Measurements from ENCODE around the gene ZC3H15.
"Not testable (repeated sequence)": the region's sequence is repeated elsewhere in the genome, so short reads cannot be mapped to it uniquely, and the experiment has no call there.

The ZC3H15 gene

GRCh38 chr2:186485871-186486650 is at the start of gene ZC3H15:
Gene ZC3H15 (plus strand): TSS chr2:186486260. CDS start chr2:186486383, 123 bp downstream.
- peak; percentile 96 for DNase-seq

GRCh38 chr2:186437719-186438118 is 48.3 kb upstream of the ZC3H15 start:
- no peak for DNase-seq

- not testable (repeated sequence) for DNase-seq
Observed at GRCh38 chr2:186439673-186440095, 46.4 kb upstream of the ZC3H15 start.

GRCh38 chr2:186440506-186440905 is 45.6 kb upstream of the ZC3H15 start:
- no peak for DNase-seq

- DNase-seq: no peak
Observed at GRCh38 chr2:186442885-186443284, 43.2 kb upstream of the ZC3H15 start.

GRCh38 chr2:186443851-186444250 is 42.2 kb upstream of the ZC3H15 start:
- no peak for DNase-seq

GRCh38 chr2:186445506-186445905 is 40.6 kb upstream of the ZC3H15 start:
- no peak for DNase-seq

- no peak for DNase-seq
Observed at GRCh38 chr2:186455613-186456012, 30.4 kb upstream of the ZC3H15 start.

- DNase-seq: no peak
Observed at GRCh38 chr2:186456941-186457340, 29.1 kb upstream of the ZC3H15 start.

- no peak for DNase-seq
Observed at GRCh38 chr2:186457908-186458307, 28.2 kb upstream of the ZC3H15 start.

- no peak for DNase-seq
Observed at GRCh38 chr2:186459009-186459408, 27.1 kb upstream of the ZC3H15 start.

- no peak for DNase-seq
Observed at GRCh38 chr2:186460465-186460864, 25.6 kb upstream of the ZC3H15 start.

GRCh38 chr2:186466743-186467142 is 19.3 kb upstream of the ZC3H15 start:
- DNase-seq: no peak

GRCh38 chr2:186467421-186467820 is 18.6 kb upstream of the ZC3H15 start:
- DNase-seq: no peak

- not testable (repeated sequence) for DNase-seq
Observed at GRCh38 chr2:186472722-186473493, 13.2 kb upstream of the ZC3H15 start.

- DNase-seq: not testable (repeated sequence)
Observed at GRCh38 chr2:186474239-186474638, 11.8 kb upstream of the ZC3H15 start.

- DNase-seq: no peak
Observed at GRCh38 chr2:186477790-186478189, 8.3 kb upstream of the ZC3H15 start.

- no peak for DNase-seq
Observed at GRCh38 chr2:186480991-186481390, 5.1 kb upstream of the ZC3H15 start.

GRCh38 chr2:186484062-186484735 is 1.9 kb upstream of the ZC3H15 start:
- no peak for DNase-seq

GRCh38 chr2:186485576-186485870 is 537 bp upstream of the ZC3H15 start:
- no peak for DNase-seq

- no peak for DNase-seq
Observed at GRCh38 chr2:186486651-186487647, 889 bp downstream of the ZC3H15 start.

- DNase-seq: no peak
Observed at GRCh38 chr2:186493564-186494085, 7.6 kb downstream of the ZC3H15 start.

Data from stimulated activated CD4-positive, alpha-beta T cell treated with anti-CD3 and anti-CD28 coated beads, Interleukin-15, amount 100 ng/mL, for 24 hours (primary cell).